ENCODE measurements around the gene BRIX1. TPM values are rescaled to one million over a fixed set of nuclear protein-coding genes. Genes with fewer than 3 reads are reported as not detected.

BRIX1 gene
- total RNA-seq, 1 experiment from 2014 or later, result 77.0 TPM

DNA sequence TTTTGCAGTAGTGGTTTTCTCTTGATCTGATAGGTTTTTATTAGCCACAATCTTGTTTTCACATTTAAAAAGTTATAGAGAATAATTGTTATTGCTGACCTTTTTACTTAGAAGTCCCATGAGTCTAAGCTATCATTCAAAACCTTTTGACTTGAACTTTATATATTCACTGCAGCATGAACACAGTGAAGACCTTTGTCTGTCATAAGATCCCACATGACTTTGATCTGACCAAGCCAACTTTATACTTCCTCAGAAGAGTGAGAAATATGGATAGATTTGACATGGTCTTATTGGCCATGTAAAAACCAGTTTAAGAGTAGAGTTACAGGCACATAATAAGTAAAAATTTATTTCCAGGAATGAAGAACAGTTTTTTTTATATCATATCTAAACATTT lies 34.3 kb upstream of the BRIX1 start:
- Histone ChIP-seq H3K56ac (ENCODE audit: insufficient read length, low read depth, low read length) (no peak overlapping the region), H2BK120ac (ENCODE audit: low read depth, low read length, poor library complexity, severe bottlenecking) (no peak overlapping the region), H3K27ac (ENCODE audit: insufficient read length, low read depth, low read length) (no peak overlapping the region), H2AFZ (ENCODE audit: low read length) (no peak overlapping the region), H3K4me1 (ENCODE audit: insufficient read depth, low read length) (no peaks in the 10 kb centered on the region), H4K5ac (ENCODE audit: insufficient read length, low read depth, low read length) (no peak overlapping the region), H2AK5ac (ENCODE audit: insufficient read length, low read length) (no peak overlapping the region), H3K18ac (ENCODE audit: insufficient read length, low read depth, low read length) (no peak overlapping the region), H3K14ac (ENCODE audit: insufficient read depth, low read length) (no peak overlapping the region), H3K23me2 (ENCODE audit: insufficient read length, low read depth, low read length, poor library complexity, severe bottlenecking) (no peaks in the 10 kb centered on the region), H2BK15ac (ENCODE audit: low read depth, low read length) (no peak overlapping the region), H3K9ac (ENCODE audit: extremely low read depth, insufficient read length, low read length) (no peak overlapping the region), H3K79me2 (ENCODE audit: insufficient read depth, low read length) (no peaks in the 10 kb centered on the region), H3T11ph (ENCODE audit: low read length) (no peak overlapping the region), H3K4me2 (ENCODE audit: insufficient read depth, insufficient read length, low read length) (no peak overlapping the region), H4K91ac (ENCODE audit: insufficient read length, low read depth, low read length) (no peak overlapping the region), H3K23ac (ENCODE audit: insufficient read length, low read depth, low read length) (no peak overlapping the region), H3K27me3 (ENCODE audit: insufficient read depth, low read length) (no peaks in the 10 kb centered on the region), H2BK5ac (ENCODE audit: insufficient read length, low read length) (no peak overlapping the region), H3K79me1 (ENCODE audit: insufficient read depth, low read depth, low read length, poor library complexity, severe bottlenecking) (no peaks in the 10 kb centered on the region), H4K20me1 (ENCODE audit: control insufficient read depth, insufficient read depth, insufficient read length) (no peaks in the 10 kb centered on the region), H3K9me3 (ENCODE audit: control insufficient read depth, low read depth, low read length) (no peaks in the 10 kb centered on the region), H4K8ac (replicated peaks; ENCODE audit: insufficient read length, low read depth, low read length) (no peak overlapping the region), H2BK20ac (ENCODE audit: low read depth, low read length, poor library complexity, severe bottlenecking) (no peak overlapping the region), H3K4ac (ENCODE audit: low read depth, low read length) (no peak overlapping the region), H2BK12ac (ENCODE audit: insufficient read length, low read depth, low read length) (no peak overlapping the region)
- no peak for TF ChIP-seq CTCF (conservative IDR thresholded peaks at IDR 0.05)
- Mint-ChIP-seq H3K27ac (no peak overlapping the region), H3K9me3 (peaks cover 13 to 14% of the 10 kb centered on the region in 2 experiments), H3K4me3 (no peak overlapping the region), H3K27me3 (ENCODE audit: low read depth) (no peaks in the 10 kb centered on the region), H3K36me3 (ENCODE audit: insufficient read depth in 1 of 3, low read depth in 3 of 3) (peaks cover 3 to 9% (median 7%) of the 10 kb centered on the region in 3 experiments; a peak in 6 of 7 replicates), H3K4me1 (no peaks in the 10 kb centered on the region)
- DNase-seq, result no peak
